ENCODE measurements around the gene CTNNA3. TPM values are rescaled to one million over a fixed set of nuclear protein-coding genes. Genes with fewer than 3 reads are reported as not detected.
"Not testable (repeated sequence)": the region's sequence is repeated elsewhere in the genome, so short reads cannot be mapped to it uniquely, and the experiment has no call there.

The CTNNA3 gene
- total RNA-seq, 1 experiment from 2014 or later: 0.02 TPM

DNA sequence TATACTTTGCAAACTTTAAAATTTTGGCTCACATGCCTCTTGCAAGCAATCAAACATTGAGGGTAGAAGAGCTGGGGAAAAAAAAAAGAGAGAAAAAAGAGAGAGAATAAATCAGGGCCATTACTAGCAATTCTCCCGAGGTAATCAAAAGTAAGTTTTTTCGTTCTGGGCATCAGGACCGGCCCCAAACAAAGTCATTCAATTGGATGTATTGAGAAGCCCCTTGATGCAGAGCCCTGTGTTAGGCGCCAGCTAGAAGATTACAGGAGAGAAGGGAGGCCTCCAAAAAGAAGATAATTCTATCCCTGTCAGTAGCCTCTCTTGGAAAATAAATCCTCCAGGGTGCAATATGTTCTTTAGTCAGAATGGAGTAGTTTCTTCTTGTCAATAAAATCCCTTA, 2.2 kb upstream of the CTNNA3 start:
- Mint-ChIP-seq H3K27ac (ENCODE audit: low read depth, unreplicated experiment) (no peak overlapping the region), H3K27me3 (ENCODE audit: insufficient read depth, unreplicated experiment) (peaks cover 26% of the 10 kb centered on the region), H3K4me1 (ENCODE audit: insufficient read depth, unreplicated experiment) (no peaks in the 10 kb centered on the region), H3K36me3 (ENCODE audit: insufficient read depth, unreplicated experiment) (no peaks in the 10 kb centered on the region), H3K4me3 (ENCODE audit: unreplicated experiment) (no peak overlapping the region), H3K9me3 (ENCODE audit: unreplicated experiment) (no peaks in the 10 kb centered on the region)
- no peak for DNase-seq (ENCODE audit: unreplicated experiment)
- intact Hi-C loops (cut with micrococcal nuclease): no loop called here
- CTCF ChIA-PET: interaction anchor here (0.5 to 5.7 kb wide), 20 partner anchors 9 to 225 kb away, joined by 3 to 174 read pairs (median 6); no protein-coding TSS in a partner anchor
- BruUV-seq (replicated peaks): no TSS peak
- TF ChIP-seq, protein P1, sequence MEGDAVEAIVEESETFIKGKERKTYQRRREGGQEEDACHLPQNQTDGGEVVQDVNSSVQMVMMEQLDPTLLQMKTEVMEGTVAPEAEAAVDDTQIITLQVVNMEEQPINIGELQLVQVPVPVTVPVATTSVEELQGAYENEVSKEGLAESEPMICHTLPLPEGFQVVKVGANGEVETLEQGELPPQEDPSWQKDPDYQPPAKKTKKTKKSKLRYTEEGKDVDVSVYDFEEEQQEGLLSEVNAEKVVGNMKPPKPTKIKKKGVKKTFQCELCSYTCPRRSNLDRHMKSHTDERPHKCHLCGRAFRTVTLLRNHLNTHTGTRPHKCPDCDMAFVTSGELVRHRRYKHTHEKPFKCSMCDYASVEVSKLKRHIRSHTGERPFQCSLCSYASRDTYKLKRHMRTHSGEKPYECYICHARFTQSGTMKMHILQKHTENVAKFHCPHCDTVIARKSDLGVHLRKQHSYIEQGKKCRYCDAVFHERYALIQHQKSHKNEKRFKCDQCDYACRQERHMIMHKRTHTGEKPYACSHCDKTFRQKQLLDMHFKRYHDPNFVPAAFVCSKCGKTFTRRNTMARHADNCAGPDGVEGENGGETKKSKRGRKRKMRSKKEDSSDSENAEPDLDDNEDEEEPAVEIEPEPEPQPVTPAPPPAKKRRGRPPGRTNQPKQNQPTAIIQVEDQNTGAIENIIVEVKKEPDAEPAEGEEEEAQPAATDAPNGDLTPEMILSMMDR (IDR thresholded peaks at IDR 0.05; ENCODE audit: unreplicated experiment): no peak
- POLR2A ChIA-PET: interaction anchor here (1.1 to 2.3 kb wide), 2 partner anchors 82 to 93 kb away, joined by 3 to 17 read pairs; no protein-coding TSS in a partner anchor

DNA sequence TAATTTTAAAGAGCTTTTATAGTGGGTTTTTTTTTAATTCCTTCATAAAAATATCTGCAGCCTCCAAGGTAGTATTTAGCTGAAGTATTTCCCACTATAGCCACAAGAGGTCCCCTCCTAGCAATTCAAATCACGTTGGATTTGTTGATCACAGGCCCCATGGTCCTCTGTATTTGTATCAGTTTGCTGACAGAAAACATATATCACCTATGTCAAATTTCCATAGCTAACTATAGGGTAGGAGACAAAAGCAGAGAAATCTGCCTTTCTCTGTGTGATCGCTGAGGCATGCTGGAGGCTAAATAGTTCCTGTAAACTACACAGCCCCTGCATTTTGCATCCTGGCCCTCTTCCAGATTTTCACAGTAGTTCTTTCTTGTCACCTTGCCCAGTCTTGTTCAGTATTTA, 1.7 kb upstream of the CTNNA3 start:
- BruUV-seq (replicated peaks): no TSS peak
- peaks cover 26% of the 10 kb centered on the region for H3K27me3 Mint-ChIP-seq (ENCODE audit: insufficient read depth, unreplicated experiment)
- intact Hi-C loops (cut with micrococcal nuclease): loop anchor here (1.0 kb wide), 1 partner anchor 83 kb away; no protein-coding TSS in a partner anchor
- ChIA-PET CTCF (interaction anchor here (0.6 to 5.7 kb wide), 32 partner anchors 9 to 392 kb away, joined by 3 to 174 read pairs (median 5); partner anchors contain the start of gene DNAJC12), POLR2A (interaction anchor here (1.1 to 2.3 kb wide), 4 partner anchors 14 to 93 kb away, joined by 3 to 17 read pairs (median 3); no protein-coding TSS in a partner anchor)
- no peaks in the 10 kb centered on the region for H3K9me3 Mint-ChIP-seq (ENCODE audit: unreplicated experiment)
- H3K4me1 Mint-ChIP-seq (ENCODE audit: insufficient read depth, unreplicated experiment): no peaks in the 10 kb centered on the region
- no peaks in the 10 kb centered on the region for H3K36me3 Mint-ChIP-seq (ENCODE audit: insufficient read depth, unreplicated experiment)
- no peak overlapping the region for H3K27ac Mint-ChIP-seq (ENCODE audit: low read depth, unreplicated experiment)
- TF ChIP-seq, protein P1 (IDR thresholded peaks at IDR 0.05; ENCODE audit: unreplicated experiment): peak; percentile 58
- H3K4me3 Mint-ChIP-seq (ENCODE audit: unreplicated experiment): no peak overlapping the region
- peak; percentile 64 for DNase-seq (ENCODE audit: unreplicated experiment)

DNA sequence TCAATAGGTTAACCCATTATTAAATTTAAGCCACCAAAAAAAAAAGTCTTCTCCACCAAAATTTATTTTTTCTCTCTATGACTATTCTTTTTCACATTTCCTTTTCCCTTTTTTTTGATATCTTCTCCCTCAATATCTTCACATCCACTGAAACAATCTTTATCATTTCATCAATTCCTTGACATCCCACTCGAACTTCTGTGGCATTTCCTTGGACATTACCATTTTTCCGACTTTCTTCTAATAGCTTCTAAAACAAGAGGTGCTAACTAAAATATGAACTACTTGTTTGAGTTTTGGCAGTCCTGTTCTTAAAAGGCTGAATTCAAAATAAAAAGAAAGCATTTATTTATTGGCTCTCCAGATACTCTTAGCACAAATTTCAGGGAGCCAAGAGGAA, 684 bp upstream of the CTNNA3 start:
- Mint-ChIP-seq H3K4me1 (ENCODE audit: insufficient read depth, unreplicated experiment) (no peaks in the 10 kb centered on the region), H3K4me3 (ENCODE audit: unreplicated experiment) (no peak overlapping the region), H3K27me3 (ENCODE audit: insufficient read depth, unreplicated experiment) (peaks cover 26% of the 10 kb centered on the region), H3K36me3 (ENCODE audit: insufficient read depth, unreplicated experiment) (no peaks in the 10 kb centered on the region), H3K9me3 (ENCODE audit: unreplicated experiment) (no peaks in the 10 kb centered on the region), H3K27ac (ENCODE audit: low read depth, unreplicated experiment) (no peak overlapping the region)
- ChIA-PET POLR2A (interaction anchor here (0.6 to 2.3 kb wide), 4 partner anchors 13 to 96 kb away, joined by 3 to 17 read pairs (median 3); no protein-coding TSS in a partner anchor), CTCF (interaction anchor here (0.5 to 5.7 kb wide), 22 partner anchors 10 to 597 kb away, joined by 3 to 174 read pairs (median 6); no protein-coding TSS in a partner anchor)
- TF ChIP-seq, protein P1 (IDR thresholded peaks at IDR 0.05; ENCODE audit: unreplicated experiment): no peak
- no TSS peak for BruUV-seq (replicated peaks)
- intact Hi-C loops (cut with micrococcal nuclease): loop anchor here (1.0 kb wide), 1 partner anchor 84 kb away; no protein-coding TSS in a partner anchor
- DNase-seq (ENCODE audit: unreplicated experiment): no peak

DNA sequence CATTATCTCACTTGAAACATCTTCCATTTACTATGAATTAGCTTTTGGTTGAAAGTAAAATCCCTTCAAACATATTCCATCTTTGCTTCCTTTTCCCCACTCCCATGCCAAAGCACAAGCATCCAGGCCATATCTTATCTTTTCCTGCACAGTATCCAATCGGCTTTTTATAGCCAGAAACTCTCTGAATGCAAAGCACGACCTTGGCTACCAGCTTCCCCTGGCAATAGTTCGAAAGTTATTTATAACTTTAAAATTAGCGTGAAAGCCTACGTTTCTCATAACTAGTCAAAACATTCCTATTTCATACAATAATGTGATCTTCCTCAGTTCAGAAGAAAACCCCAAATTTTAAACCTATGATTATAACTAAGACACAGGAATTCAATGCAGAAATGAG, 440 bp downstream of the CTNNA3 start:
- BruUV-seq (replicated peaks): no TSS peak
- Mint-ChIP-seq H3K9me3 (ENCODE audit: unreplicated experiment) (no peaks in the 10 kb centered on the region), H3K27ac (ENCODE audit: low read depth, unreplicated experiment) (no peak overlapping the region), H3K36me3 (ENCODE audit: insufficient read depth, unreplicated experiment) (no peaks in the 10 kb centered on the region), H3K4me3 (ENCODE audit: unreplicated experiment) (no peak overlapping the region), H3K27me3 (ENCODE audit: insufficient read depth, unreplicated experiment) (peaks cover 26% of the 10 kb centered on the region), H3K4me1 (ENCODE audit: insufficient read depth, unreplicated experiment) (no peaks in the 10 kb centered on the region)
- POLR2A ChIA-PET: interaction anchor here (1.1 kb wide), 1 partner anchor 69 kb away, joined by 3 read pairs; no protein-coding TSS in a partner anchor
- no peak for DNase-seq (ENCODE audit: unreplicated experiment)
- intact Hi-C loops (cut with micrococcal nuclease): no loop called here
- TF ChIP-seq, protein P1 (IDR thresholded peaks at IDR 0.05; ENCODE audit: unreplicated experiment): no peak
- CTCF ChIA-PET: interaction anchor here (0.7 to 5.7 kb wide), 8 partner anchors 11 to 89 kb away, joined by 3 to 174 read pairs (median 5); no protein-coding TSS in a partner anchor

DNA sequence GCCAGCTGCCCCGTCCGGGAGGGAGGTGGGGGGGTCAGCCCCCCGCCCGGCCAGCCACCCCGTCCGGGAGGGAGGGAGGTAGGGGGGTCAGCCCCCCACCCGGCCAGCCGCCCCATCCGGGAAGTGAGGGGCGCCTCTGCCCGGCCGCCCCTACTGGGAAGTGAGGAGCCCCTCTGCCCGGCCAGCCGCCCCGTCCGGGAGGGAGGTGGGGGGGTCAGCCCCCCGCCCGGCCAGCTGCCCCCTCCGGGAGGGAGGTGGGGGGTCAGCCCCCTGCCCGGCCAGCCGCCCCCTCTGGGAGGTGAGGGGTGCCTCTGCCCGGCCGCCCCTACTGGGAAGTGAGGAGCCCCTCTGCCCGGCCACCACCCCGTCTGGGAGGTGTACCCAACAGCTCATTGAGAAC, 4.1 kb downstream of the CTNNA3 start:
- BruUV-seq (replicated peaks); H3K9me3 Mint-ChIP-seq (ENCODE audit: unreplicated experiment); H3K27ac Mint-ChIP-seq (ENCODE audit: low read depth, unreplicated experiment); POLR2A ChIA-PET; H3K4me3 Mint-ChIP-seq (ENCODE audit: unreplicated experiment); intact Hi-C loops (cut with micrococcal nuclease); CTCF ChIA-PET; H3K4me1 Mint-ChIP-seq (ENCODE audit: insufficient read depth, unreplicated experiment); DNase-seq (ENCODE audit: unreplicated experiment); H3K36me3 Mint-ChIP-seq (ENCODE audit: insufficient read depth, unreplicated experiment): not testable (repeated sequence)
- H3K27me3 Mint-ChIP-seq (ENCODE audit: insufficient read depth, unreplicated experiment): peaks cover 23% of the 10 kb centered on the region

DNA sequence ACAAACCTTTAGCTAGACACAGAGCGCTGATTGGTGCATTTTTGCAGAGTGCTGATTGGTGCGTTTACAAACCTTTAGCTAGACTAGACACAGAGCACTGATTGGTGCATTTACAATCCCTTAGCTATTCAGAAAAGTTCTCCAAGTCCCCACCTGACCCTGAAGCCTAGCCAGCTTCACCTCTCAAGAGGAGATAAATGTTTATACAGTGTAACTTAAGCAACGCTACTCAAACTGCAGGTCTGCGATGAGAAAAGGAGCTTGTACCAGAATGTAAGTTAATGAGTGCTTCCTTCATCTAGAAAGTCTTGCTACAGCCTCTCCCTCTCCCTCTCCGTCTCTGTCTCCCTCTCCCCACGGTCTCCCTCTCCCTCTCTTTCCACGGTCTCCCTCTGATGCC, 5.5 kb downstream of the CTNNA3 start:
- H3K27ac Mint-ChIP-seq (ENCODE audit: low read depth, unreplicated experiment); BruUV-seq (replicated peaks); H3K4me1 Mint-ChIP-seq (ENCODE audit: insufficient read depth, unreplicated experiment); H3K36me3 Mint-ChIP-seq (ENCODE audit: insufficient read depth, unreplicated experiment); POLR2A ChIA-PET; H3K9me3 Mint-ChIP-seq (ENCODE audit: unreplicated experiment); H3K4me3 Mint-ChIP-seq (ENCODE audit: unreplicated experiment); H3K27me3 Mint-ChIP-seq (ENCODE audit: insufficient read depth, unreplicated experiment); DNase-seq (ENCODE audit: unreplicated experiment); intact Hi-C loops (cut with micrococcal nuclease): not testable (repeated sequence)
- CTCF ChIA-PET: interaction anchor here (0.7 to 2.3 kb wide), 2 partner anchors 89 to 277 kb away, joined by 3 to 7 read pairs; no protein-coding TSS in a partner anchor
